Choroid plexus epithelial cell (primary cell): ENCODE results near the gene BDKRB2.

Experiments
- DNase-seq: peaks from one replicate; pipeline ENCODE4 v3.0.0-alpha.2; 2010; ENCODE audit warnings: low read depth
- H3K4me3 ChIP-seq: 2 replicates; pipeline ENCODE4 v1.5.1; 2011; ENCODE audit warnings: low read depth, mild to moderate bottlenecking, control low read depth, low read length, moderate library complexity
- CTCF ChIP-seq: conservative IDR thresholded peaks from 2 replicates; pipeline ENCODE4 v1.5.1; 2011; ENCODE audit warnings: low read depth, mild to moderate bottlenecking, control low read depth, inconsistent platforms, low read length, moderate library complexity

Gene BDKRB2

DNA sequence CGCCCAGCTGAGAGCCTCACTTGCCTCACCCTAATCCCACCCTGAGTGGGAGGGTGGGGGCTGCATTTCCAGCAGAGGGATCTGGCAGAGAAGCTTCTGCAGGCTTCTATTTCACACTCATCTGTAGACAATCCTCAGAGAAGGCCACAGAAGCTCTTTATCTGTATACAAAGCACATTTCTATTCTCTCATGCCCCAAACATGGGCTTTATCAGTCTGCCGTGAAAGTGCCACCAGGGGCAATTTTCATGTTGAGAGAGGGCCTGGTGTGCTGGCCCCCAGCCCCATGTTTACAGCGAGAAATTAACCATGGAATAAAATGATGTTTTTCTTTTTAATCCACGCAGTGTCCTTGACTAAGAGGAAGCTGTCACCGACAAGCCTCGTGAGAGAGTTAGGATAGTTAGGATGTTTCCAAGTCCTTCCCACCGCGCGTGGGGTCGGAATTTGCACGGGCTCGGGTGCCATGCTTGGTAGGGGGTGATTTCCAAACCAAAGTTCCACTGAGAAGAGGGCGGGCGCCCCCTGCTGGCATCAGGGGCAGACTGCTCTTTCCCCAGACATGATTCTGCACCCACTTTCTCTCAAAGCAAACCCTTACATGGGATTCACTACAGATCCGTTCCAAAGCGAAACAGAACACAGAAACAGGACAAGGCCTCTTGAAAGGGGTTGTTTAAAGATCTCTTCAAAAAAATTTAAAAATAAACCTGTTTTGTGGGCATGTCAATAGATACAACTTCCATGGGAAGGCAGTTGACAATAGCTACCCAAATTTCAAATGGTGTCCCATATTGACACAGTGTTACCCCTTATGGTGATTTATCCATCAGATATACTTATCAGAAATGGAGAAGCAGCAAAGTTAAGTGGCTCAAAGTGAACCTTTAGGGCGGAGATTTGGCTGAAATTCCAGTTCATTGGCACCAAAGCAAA is 70.8 kb downstream of the BDKRB2 start:
- peak; percentile 99 for TF ChIP-seq CTCF
- no peak overlapping the region for H3K4me3 ChIP-seq
- DNase-seq = peak; percentile 85

- no peak overlapping the region for H3K4me3 ChIP-seq
- no peak for DNase-seq
- no peak for TF ChIP-seq CTCF
Observed at GRCh38 chr14:96277890-96278289, 73.3 kb downstream of the BDKRB2 start.

DNA sequence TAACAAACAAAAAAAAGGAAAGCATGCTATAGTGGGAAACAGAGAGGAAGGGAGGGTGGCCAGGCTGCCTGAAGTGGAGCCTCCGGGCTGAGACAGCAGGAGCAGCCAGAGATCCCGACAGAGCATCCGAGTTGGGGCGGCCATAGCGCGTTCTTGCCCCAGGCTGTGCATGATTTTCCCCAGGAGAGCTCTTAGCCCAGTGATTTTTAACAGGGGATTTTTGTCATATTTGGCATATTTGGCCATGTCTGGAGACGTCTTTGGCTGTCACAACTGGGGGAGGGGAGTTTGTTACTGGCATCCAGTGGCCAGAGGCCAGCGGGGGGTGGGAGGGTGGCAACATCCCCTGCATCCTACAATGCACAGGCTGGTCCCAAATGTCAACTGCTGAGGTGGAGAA is 74.9 kb downstream of the BDKRB2 start:
- no peak for TF ChIP-seq CTCF
- no peak overlapping the region for H3K4me3 ChIP-seq
- DNase-seq = peak; percentile 38

DNA sequence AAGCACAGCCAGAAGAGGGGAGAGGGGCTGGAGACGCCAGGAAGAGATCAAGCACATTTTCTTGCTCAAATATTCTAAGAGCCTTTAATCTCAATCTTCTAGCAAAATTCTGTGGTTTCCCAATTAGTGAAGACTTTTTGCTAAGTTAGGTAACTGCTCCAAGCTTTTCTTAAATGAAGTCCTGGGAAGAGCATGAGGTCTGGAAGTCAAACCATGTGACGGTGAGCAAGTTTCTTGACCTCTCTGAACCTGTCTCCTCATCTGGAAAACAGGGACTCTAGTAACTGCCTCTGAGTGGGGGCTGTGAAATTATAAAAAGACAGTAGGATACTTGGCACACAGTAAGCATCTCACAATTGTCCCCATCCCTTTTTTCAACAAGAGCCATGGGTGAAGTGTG is 75.5 kb downstream of the BDKRB2 start:
- DNase-seq = no peak
- no peak for TF ChIP-seq CTCF

DNA sequence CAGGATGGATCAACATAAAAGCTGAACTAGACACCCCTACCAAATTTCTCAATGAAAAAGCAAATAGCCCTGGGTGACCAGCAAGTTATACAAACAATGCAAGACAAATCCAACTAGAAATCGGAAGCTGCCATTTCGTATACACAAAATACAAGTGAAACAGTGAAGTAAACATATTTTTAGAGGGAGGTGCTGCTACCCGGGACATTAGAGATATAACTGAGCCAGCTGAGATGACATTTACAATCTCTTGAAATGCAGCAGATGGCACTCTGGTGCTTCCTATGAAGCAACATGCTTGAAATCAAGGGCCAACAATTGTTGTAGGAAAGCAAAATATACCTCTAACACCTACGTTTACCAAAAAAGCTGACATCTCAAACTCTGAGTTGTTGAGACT is 76.8 kb downstream of the BDKRB2 start:
- no peak overlapping the region for H3K4me3 ChIP-seq
- no peak for TF ChIP-seq CTCF
- DNase-seq = no peak

More for the DNA sequence above, 75.5 kb downstream of the BDKRB2 start:
- H3K4me3 ChIP-seq = no peak overlapping the region

DNA sequence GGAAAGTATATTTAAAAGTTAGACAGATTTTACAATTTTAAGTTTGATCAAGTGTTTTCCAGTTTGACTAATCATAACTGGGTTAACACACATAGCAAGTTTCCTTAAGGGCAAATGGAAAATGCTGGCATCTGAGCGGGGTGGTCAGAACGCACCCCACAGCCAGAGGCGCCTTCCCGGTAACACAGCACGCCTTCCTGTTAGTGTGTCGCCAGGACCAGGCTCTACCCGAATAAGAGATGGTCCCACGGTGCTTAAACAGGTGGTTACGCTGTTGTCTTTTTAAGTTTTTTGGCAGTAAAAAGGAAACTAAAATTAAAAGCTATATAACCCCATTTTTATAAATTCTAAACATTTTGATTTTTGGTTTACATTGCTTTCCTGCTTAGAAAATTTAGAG is 79.4 kb downstream of the BDKRB2 start:
- TF ChIP-seq CTCF = no peak
- no peak for DNase-seq
- no peak overlapping the region for H3K4me3 ChIP-seq

- no peak overlapping the region for H3K4me3 ChIP-seq
- no peak for TF ChIP-seq CTCF
- DNase-seq = no peak
Observed at GRCh38 chr14:96284430-96284829, 79.8 kb downstream of the BDKRB2 start.
